ENCODE results near the gene CYLD.

Gene CYLD

GRCh38 chr16:50743581-50744225, 1.8 kb downstream of the CYLD start:
- H3K36me3 ChIP-seq = peaks cover 3% of the 10 kb centered on the region
- no peak overlapping the region for H3K4me3 ChIP-seq (ENCODE audit: low read depth, low read length)
- no peak for DNase-seq
- no peaks in the 10 kb centered on the region for H3K9me3 ChIP-seq (ENCODE audit: severe bottlenecking)
- peaks cover 6% of the 10 kb centered on the region for H3K27me3 ChIP-seq (ENCODE audit: insufficient read depth, low read depth, severe bottlenecking)
- H3K27ac ChIP-seq = no peak overlapping the region
- TF ChIP-seq, protein P1, sequence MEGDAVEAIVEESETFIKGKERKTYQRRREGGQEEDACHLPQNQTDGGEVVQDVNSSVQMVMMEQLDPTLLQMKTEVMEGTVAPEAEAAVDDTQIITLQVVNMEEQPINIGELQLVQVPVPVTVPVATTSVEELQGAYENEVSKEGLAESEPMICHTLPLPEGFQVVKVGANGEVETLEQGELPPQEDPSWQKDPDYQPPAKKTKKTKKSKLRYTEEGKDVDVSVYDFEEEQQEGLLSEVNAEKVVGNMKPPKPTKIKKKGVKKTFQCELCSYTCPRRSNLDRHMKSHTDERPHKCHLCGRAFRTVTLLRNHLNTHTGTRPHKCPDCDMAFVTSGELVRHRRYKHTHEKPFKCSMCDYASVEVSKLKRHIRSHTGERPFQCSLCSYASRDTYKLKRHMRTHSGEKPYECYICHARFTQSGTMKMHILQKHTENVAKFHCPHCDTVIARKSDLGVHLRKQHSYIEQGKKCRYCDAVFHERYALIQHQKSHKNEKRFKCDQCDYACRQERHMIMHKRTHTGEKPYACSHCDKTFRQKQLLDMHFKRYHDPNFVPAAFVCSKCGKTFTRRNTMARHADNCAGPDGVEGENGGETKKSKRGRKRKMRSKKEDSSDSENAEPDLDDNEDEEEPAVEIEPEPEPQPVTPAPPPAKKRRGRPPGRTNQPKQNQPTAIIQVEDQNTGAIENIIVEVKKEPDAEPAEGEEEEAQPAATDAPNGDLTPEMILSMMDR (IDR thresholded peaks at IDR 0.05; ENCODE audit: low read depth, low read length) = no peak

- Histone ChIP-seq H3K9me3 (ENCODE audit: severe bottlenecking) (no peaks in the 10 kb centered on the region), H3K36me3 (peaks cover 3% of the 10 kb centered on the region), H3K27ac (no peak overlapping the region), H3K27me3 (ENCODE audit: insufficient read depth, low read depth, severe bottlenecking) (peaks cover 2% of the 10 kb centered on the region), H3K4me3 (ENCODE audit: low read depth, low read length) (no peak overlapping the region)
- TF ChIP-seq, protein P1 (IDR thresholded peaks at IDR 0.05; ENCODE audit: low read depth, low read length) = no peak
- no peak for DNase-seq
Observed at GRCh38 chr16:50744881-50745280, 3.0 kb downstream of the CYLD start.

- Histone ChIP-seq H3K36me3 (peaks cover 3% of the 10 kb centered on the region), H3K9me3 (ENCODE audit: severe bottlenecking) (no peaks in the 10 kb centered on the region), H3K4me3 (ENCODE audit: low read depth, low read length) (no peak overlapping the region), H3K27me3 (ENCODE audit: insufficient read depth, low read depth, severe bottlenecking) (no peaks in the 10 kb centered on the region), H3K27ac (no peak overlapping the region)
- DNase-seq = no peak
- TF ChIP-seq, protein P1 (IDR thresholded peaks at IDR 0.05; ENCODE audit: low read depth, low read length) = no peak
Observed at GRCh38 chr16:50745940-50746339, 4.1 kb downstream of the CYLD start.

- DNase-seq = no peak
- no peaks in the 10 kb centered on the region for H3K9me3 ChIP-seq (ENCODE audit: severe bottlenecking)
- H3K27me3 ChIP-seq (ENCODE audit: insufficient read depth, low read depth, severe bottlenecking) = no peaks in the 10 kb centered on the region
- no peak overlapping the region for H3K27ac ChIP-seq
- H3K36me3 ChIP-seq = peaks cover 4% of the 10 kb centered on the region
- TF ChIP-seq, protein P1 (IDR thresholded peaks at IDR 0.05; ENCODE audit: low read depth, low read length) = peak; percentile 15; the same call in 1 of the 2 replicates
- H3K4me3 ChIP-seq (ENCODE audit: low read depth, low read length) = no peak overlapping the region
Observed at GRCh38 chr16:50747207-50747956, 5.5 kb downstream of the CYLD start.

- H3K27me3 ChIP-seq (ENCODE audit: insufficient read depth, low read depth, severe bottlenecking) = no peaks in the 10 kb centered on the region
- TF ChIP-seq, protein P1 (IDR thresholded peaks at IDR 0.05; ENCODE audit: low read depth, low read length) = no peak
- no peak overlapping the region for H3K27ac ChIP-seq
- no peaks in the 10 kb centered on the region for H3K9me3 ChIP-seq (ENCODE audit: severe bottlenecking)
- no peak overlapping the region for H3K4me3 ChIP-seq (ENCODE audit: low read depth, low read length)
- no peak for DNase-seq
- peaks cover 15% of the 10 kb centered on the region for H3K36me3 ChIP-seq
Observed at GRCh38 chr16:50751528-50751927, 9.6 kb downstream of the CYLD start.

All from WERI-Rb-1 (cell line).